ENCODE measurements around the gene NUDT1. TPM values are rescaled to one million over a fixed set of nuclear protein-coding genes. Genes with fewer than 3 reads are reported as not detected.

The NUDT1 gene
- total and polyA plus RNA-seq, 2 donors (not counting 1 experiment from before 2014, with no cell fraction given), result 19.8 to 28.4 TPM

DNA sequence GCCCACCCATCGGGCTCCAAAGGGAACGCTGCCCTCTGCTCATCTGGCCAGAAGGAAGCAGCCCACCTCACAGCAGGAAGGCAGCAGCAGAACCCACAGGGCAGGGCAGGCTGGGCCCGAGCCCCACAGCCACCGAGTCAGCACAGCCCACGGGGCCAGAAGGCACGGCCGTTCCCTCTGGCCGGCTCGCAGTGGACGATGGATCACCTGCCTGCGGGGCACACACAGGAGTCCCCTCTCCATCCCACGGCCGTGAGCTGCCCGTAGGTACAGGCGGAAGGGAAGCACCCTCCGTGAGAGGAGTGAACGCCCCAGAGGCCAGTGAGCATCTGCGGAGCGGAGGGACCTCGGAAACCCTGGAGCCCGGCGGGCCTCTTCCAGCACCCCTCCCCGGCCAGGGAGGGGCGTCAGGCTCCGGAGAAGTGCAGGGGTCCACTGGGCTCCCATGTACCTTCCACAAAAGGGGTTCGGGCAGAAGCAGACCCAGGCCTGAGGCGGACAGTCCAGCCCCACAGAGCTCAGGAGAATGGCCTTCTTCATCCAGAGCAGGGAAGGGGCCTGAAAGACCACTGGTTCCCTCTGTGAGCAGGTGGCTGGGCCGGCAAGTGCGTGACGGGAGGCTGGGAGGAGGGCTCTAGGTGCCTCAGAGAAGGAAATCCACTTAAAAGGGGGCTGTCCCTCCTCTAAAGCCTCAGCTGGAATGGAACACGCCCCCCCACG lies 11.7 kb downstream of the NUDT1 start:
- Histone ChIP-seq H2AFZ (ENCODE audit: low read length) (no peak overlapping the region), H4K20me1 (ENCODE audit: control insufficient read depth, extremely low read depth, insufficient read depth, low read length) (no peaks in the 10 kb centered on the region), H3K27ac (ENCODE audit: insufficient read depth, low read length) (no peak overlapping the region), H3K79me2 (ENCODE audit: control insufficient read depth, insufficient read depth, low read length) (no peaks in the 10 kb centered on the region), H3K4me3 (replicated peaks in 1 of 4; ENCODE audit: control extremely low read depth in 1 of 4, insufficient read depth in 1 of 4, low read depth in 3 of 4, low read length in 4 of 4) (no peak overlapping the region), H3K4me1 (ENCODE audit: control insufficient read depth, extremely low read depth, insufficient read depth, low read length) (peaks cover 9% of the 10 kb centered on the region), H3K9me3 (ENCODE audit: control insufficient read depth, insufficient read depth, low read depth, low read length) (no peaks in the 10 kb centered on the region), H3K4me2 (ENCODE audit: extremely low read depth, insufficient read depth, low read length) (no peak overlapping the region), H3K36me3 (ENCODE audit: control insufficient read depth, insufficient read depth, low read length) (peaks cover 10% of the 10 kb centered on the region), H3K9ac (ENCODE audit: insufficient read depth, low read length) (no peak overlapping the region), H3K27me3 (ENCODE audit: control insufficient read depth, insufficient read depth, low read length) (no peaks in the 10 kb centered on the region)
- no peak for DNase-seq (ENCODE audit: low read depth in 2 of 2)
- no peak for TF ChIP-seq EZH2 (IDR thresholded peaks at IDR 0.05; ENCODE audit: low read length, missing control alignments)
- TF ChIP-seq, protein P1, sequence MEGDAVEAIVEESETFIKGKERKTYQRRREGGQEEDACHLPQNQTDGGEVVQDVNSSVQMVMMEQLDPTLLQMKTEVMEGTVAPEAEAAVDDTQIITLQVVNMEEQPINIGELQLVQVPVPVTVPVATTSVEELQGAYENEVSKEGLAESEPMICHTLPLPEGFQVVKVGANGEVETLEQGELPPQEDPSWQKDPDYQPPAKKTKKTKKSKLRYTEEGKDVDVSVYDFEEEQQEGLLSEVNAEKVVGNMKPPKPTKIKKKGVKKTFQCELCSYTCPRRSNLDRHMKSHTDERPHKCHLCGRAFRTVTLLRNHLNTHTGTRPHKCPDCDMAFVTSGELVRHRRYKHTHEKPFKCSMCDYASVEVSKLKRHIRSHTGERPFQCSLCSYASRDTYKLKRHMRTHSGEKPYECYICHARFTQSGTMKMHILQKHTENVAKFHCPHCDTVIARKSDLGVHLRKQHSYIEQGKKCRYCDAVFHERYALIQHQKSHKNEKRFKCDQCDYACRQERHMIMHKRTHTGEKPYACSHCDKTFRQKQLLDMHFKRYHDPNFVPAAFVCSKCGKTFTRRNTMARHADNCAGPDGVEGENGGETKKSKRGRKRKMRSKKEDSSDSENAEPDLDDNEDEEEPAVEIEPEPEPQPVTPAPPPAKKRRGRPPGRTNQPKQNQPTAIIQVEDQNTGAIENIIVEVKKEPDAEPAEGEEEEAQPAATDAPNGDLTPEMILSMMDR (conservative IDR thresholded peaks at IDR 0.05 in 1 of 2, IDR thresholded peaks at IDR 0.05 in 1 of 2; ENCODE audit: low read depth in 1 of 2, low read length in 2 of 2), result no peak

DNA sequence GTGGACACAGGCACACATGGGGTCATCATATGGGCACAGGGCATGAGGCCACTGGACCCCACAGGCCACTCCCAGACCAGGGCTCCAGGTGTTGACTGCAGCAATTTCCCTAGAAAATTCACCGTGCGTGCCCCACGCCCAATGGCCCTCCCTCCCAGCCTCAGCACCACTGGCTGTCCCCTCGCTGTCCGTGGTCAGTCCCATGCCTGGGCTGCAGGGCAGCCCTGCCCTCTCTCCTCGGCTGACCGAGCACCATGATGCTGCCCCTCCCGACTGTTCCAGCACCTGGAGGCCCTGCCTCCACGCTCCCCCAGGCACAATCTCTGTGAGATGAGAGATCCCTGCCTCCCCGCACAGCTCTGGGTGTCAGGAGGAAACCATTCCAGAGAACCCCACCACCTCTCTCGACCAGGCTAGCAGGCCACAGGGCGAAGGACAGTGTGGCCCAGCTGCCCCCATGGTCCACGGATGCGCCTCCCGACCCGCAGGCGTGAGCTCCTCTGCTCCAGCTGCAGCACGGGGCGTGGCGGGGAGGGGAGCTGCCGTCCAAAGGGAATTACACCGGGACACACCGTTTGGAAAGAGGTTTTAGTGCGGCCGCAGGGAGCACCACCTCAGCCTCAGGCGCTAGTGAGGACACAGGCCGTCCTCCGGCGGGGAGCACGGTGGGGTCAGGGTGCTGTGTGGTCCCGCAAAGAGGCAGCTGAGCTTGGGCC lies 12.6 kb downstream of the NUDT1 start:
- Histone ChIP-seq H3K4me1 (ENCODE audit: control insufficient read depth, extremely low read depth, insufficient read depth, low read length) (peaks cover 4% of the 10 kb centered on the region), H3K36me3 (ENCODE audit: control insufficient read depth, insufficient read depth, low read length) (peaks cover 10% of the 10 kb centered on the region), H4K20me1 (ENCODE audit: control insufficient read depth, extremely low read depth, insufficient read depth, low read length) (no peaks in the 10 kb centered on the region), H3K27me3 (ENCODE audit: control insufficient read depth, insufficient read depth, low read length) (no peaks in the 10 kb centered on the region), H3K79me2 (ENCODE audit: control insufficient read depth, insufficient read depth, low read length) (no peaks in the 10 kb centered on the region), H3K27ac (ENCODE audit: insufficient read depth, low read length) (no peak overlapping the region), H3K4me2 (ENCODE audit: extremely low read depth, insufficient read depth, low read length) (no peak overlapping the region), H3K4me3 (replicated peaks in 1 of 4; ENCODE audit: control extremely low read depth in 1 of 4, insufficient read depth in 1 of 4, low read depth in 3 of 4, low read length in 4 of 4) (no peak overlapping the region), H3K9ac (ENCODE audit: insufficient read depth, low read length) (no peak overlapping the region), H2AFZ (ENCODE audit: low read length) (no peak overlapping the region), H3K9me3 (ENCODE audit: control insufficient read depth, insufficient read depth, low read depth, low read length) (no peaks in the 10 kb centered on the region)
- no peak for DNase-seq (ENCODE audit: low read depth in 2 of 2)
- TF ChIP-seq EZH2 (IDR thresholded peaks at IDR 0.05; ENCODE audit: low read length, missing control alignments), result no peak
- TF ChIP-seq, protein P1 (conservative IDR thresholded peaks at IDR 0.05 in 1 of 2, IDR thresholded peaks at IDR 0.05 in 1 of 2; ENCODE audit: low read depth in 1 of 2, low read length in 2 of 2), result no peak
